Endothelial cell (in vitro differentiated cells): ENCODE data around the gene MADD. TPM values are rescaled to one million over a fixed set of nuclear protein-coding genes. Genes with fewer than 3 reads are reported as not detected.

Experiments
- DNase-seq: peaks from one replicate; pipeline ENCODE4 v3.0.0; 2021; ENCODE audit warnings: low spot score
- H3K27ac Mint-ChIP-seq: one replicate; pipeline ENCODE4 v1.8.0; 2021; ENCODE audit warnings: mixed read lengths, inconsistent platforms; ENCODE audit not compliant: unreplicated experiment
- H3K27me3 Mint-ChIP-seq: one replicate; pipeline ENCODE4 v1.8.0; 2021; ENCODE audit warnings: mild to moderate bottlenecking, moderate library complexity, mixed read lengths, inconsistent platforms; ENCODE audit not compliant: unreplicated experiment
- H3K36me3 Mint-ChIP-seq: one replicate; pipeline ENCODE4 v1.8.0; 2021; ENCODE audit warnings: mild to moderate bottlenecking, low read depth, mixed read lengths, inconsistent platforms; ENCODE audit not compliant: unreplicated experiment
- H3K4me1 Mint-ChIP-seq: one replicate; pipeline ENCODE4 v1.8.0; 2021; ENCODE audit warnings: mild to moderate bottlenecking, mixed read lengths, inconsistent platforms; ENCODE audit not compliant: unreplicated experiment
- H3K4me3 Mint-ChIP-seq: one replicate; pipeline ENCODE4 v1.8.0; 2021; ENCODE audit warnings: mild to moderate bottlenecking, mixed read lengths, inconsistent platforms; ENCODE audit not compliant: unreplicated experiment
- H3K9me3 Mint-ChIP-seq: one replicate; pipeline ENCODE4 v1.8.0; 2021; ENCODE audit warnings: mixed read lengths, inconsistent platforms; ENCODE audit not compliant: unreplicated experiment
- total RNA-seq: library from RNA; stranded (reverse); fragmentation: NEBNext Ultra II Directional; extraction: Animal tissue kit (Norgen Biotek cat#: 25700); gene quantifications from one replicate; pipeline ENCODE4 v1.2.1, GENCODE V29; 2021; ENCODE audit not compliant: unreplicated experiment
- TF ChIP-seq, protein P1 (sequence below): fragments of 200-600 bp; sonication (generic); IDR thresholded peaks from one replicate; pipeline ENCODE4 v1.5.0; 2021; ENCODE audit warnings: antibody characterized with exemption; ENCODE audit not compliant: unreplicated experiment

The MADD gene
- total RNA-seq, 1 donor from 2014 or later, result 61.2 TPM

DNA sequence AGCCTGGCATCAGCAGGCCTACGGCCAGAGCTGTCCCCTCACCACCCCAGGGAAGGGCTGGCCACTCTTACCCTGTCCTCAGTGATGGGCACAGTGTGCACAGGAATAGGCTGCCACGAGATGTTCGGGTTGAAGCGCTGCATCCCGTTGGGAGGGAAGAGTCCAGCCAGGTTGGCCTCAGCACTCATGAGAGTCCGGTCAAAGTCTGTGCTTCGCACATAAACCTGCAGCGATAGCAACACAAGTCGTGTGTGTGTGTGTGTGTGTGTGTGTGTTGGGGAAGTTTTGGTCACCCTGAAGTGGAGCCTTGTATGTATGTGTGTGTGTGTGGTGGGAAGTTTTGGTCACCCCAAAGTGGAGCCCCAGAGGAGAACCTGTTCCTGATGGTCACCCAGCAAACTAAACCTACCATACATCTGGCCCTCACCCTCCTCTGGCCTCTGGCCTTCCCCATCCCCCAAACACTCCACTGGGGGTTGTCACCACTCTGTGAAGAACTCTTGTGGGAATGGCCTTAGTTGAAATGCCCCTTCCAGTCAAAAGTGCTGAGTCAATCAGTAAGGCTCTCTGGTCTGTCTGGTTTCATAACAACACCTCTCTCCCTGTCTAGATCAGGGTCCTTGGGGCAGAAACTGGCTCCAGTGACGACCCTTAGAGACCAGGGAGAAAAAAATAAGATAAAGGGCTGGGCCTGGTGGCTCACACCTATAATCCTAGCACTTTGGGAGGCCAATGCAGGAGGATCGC is 24.1 kb upstream of the MADD start:
- Mint-ChIP-seq H3K4me3 (no peak overlapping the region), H3K4me1 (peaks cover 21% of the 10 kb centered on the region), H3K27me3 (peaks cover 9% of the 10 kb centered on the region), H3K9me3 (no peaks in the 10 kb centered on the region), H3K27ac (no peak overlapping the region), H3K36me3 (peaks cover 41% of the 10 kb centered on the region)
- TF ChIP-seq, protein P1, sequence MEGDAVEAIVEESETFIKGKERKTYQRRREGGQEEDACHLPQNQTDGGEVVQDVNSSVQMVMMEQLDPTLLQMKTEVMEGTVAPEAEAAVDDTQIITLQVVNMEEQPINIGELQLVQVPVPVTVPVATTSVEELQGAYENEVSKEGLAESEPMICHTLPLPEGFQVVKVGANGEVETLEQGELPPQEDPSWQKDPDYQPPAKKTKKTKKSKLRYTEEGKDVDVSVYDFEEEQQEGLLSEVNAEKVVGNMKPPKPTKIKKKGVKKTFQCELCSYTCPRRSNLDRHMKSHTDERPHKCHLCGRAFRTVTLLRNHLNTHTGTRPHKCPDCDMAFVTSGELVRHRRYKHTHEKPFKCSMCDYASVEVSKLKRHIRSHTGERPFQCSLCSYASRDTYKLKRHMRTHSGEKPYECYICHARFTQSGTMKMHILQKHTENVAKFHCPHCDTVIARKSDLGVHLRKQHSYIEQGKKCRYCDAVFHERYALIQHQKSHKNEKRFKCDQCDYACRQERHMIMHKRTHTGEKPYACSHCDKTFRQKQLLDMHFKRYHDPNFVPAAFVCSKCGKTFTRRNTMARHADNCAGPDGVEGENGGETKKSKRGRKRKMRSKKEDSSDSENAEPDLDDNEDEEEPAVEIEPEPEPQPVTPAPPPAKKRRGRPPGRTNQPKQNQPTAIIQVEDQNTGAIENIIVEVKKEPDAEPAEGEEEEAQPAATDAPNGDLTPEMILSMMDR, result no peak
- DNase-seq, result no peak

- H3K4me1 Mint-ChIP-seq, result peaks cover 18% of the 10 kb centered on the region
Observed at GRCh38 chr11:47247502-47247901, 22.4 kb upstream of the MADD start.

DNA sequence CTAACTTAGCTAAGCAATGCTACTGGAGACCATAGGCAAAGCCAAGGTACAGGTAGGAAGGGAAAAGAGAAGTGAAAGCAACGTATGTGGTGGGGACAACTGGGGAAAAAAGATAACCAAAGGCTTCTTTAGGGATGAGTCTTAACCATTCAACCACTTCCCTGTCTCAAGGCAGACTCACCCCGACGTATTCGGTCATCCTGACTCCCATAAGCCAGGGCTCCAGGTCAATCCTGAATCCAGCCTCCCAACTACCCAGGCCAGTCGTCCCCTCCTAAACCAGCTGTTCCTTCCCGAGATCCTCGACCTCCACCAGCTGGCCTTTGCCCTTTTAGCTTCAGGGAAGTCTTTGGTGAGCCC is 21.6 kb upstream of the MADD start:
- DNase-seq, result no peak
- TF ChIP-seq, protein P1, result no peak
- no peaks in the 10 kb centered on the region for H3K9me3 Mint-ChIP-seq
- H3K4me3 Mint-ChIP-seq, result peak overlapping the region; percentile 98
- peaks cover 17% of the 10 kb centered on the region for H3K36me3 Mint-ChIP-seq
- H3K27ac Mint-ChIP-seq, result peak overlapping the region; percentile 99
- peaks cover 20% of the 10 kb centered on the region for H3K4me1 Mint-ChIP-seq
- H3K27me3 Mint-ChIP-seq, result peaks cover 5% of the 10 kb centered on the region

More at GRCh38 chr11:47247502-47247901, 22.4 kb upstream of the MADD start:
- TF ChIP-seq, protein P1, result no peak
- DNase-seq, result no peak
- H3K27ac Mint-ChIP-seq, result no peak overlapping the region
- H3K27me3 Mint-ChIP-seq, result peaks cover 7% of the 10 kb centered on the region
- H3K9me3 Mint-ChIP-seq, result no peaks in the 10 kb centered on the region
- H3K36me3 Mint-ChIP-seq, result peaks cover 24% of the 10 kb centered on the region
- no peak overlapping the region for H3K4me3 Mint-ChIP-seq

- peaks cover 4% of the 10 kb centered on the region for H3K27me3 Mint-ChIP-seq
- DNase-seq, result peak; percentile 75
- peaks cover 25% of the 10 kb centered on the region for H3K4me1 Mint-ChIP-seq
- peak within 1 kb of the TSS; percentile 98 for H3K4me3 Mint-ChIP-seq
- H3K9me3 Mint-ChIP-seq, result no peaks in the 10 kb centered on the region
- H3K27ac Mint-ChIP-seq, result peak within 1 kb of the TSS; percentile 99
- TF ChIP-seq, protein P1, result no peak
- H3K36me3 Mint-ChIP-seq, result peaks cover 15% of the 10 kb centered on the region
Observed at GRCh38 chr11:47248664-47249377, 21.1 kb upstream of the MADD start, which contains the start of gene ACP2. TSS of gene ACP2 (minus strand) at chr11:47248814. CDS start at chr11:47248789, 25 bp downstream.

DNA sequence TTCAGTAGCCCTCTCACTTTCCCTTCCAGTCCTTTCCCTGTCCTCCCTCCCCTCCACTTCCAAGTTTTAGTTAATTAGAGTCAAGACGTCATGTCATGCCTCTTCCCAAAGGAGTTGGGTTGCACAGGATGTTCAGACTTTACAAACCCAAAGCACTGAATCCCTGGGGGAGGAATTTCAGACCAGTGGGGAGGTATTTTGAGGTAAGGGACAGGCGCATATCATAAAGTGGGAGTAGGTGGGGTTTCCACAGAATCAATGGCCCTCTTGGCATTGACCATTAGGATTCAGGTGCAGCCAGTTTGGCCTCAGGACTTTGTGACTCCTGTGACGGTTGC is 20.6 kb upstream of the MADD start:
- no peak for DNase-seq
- H3K36me3 Mint-ChIP-seq, result peaks cover 12% of the 10 kb centered on the region
- peak overlapping the region; percentile 98 for H3K4me3 Mint-ChIP-seq
- H3K9me3 Mint-ChIP-seq, result no peaks in the 10 kb centered on the region
- H3K27ac Mint-ChIP-seq, result peak overlapping the region; percentile 99
- peaks cover 30% of the 10 kb centered on the region for H3K4me1 Mint-ChIP-seq
- H3K27me3 Mint-ChIP-seq, result peaks cover 2% of the 10 kb centered on the region
- TF ChIP-seq, protein P1, result no peak
